CD4-positive, alpha-beta T cell treated with Interleukin-21 for 1 hour (primary cell): ENCODE data around the gene IMMP1L.
"Not testable (repeated sequence)": the region's sequence is repeated elsewhere in the genome, so short reads cannot be mapped to it uniquely, and the experiment has no call there.

Source experiments
- DNase-seq: peaks from one replicate; pipeline ENCODE4 v3.0.0-alpha.2; 2020

Gene IMMP1L, protein sequence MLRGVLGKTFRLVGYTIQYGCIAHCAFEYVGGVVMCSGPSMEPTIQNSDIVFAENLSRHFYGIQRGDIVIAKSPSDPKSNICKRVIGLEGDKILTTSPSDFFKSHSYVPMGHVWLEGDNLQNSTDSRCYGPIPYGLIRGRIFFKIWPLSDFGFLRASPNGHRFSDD

GRCh38 chr11:31509429-31510345 lies at the start of gene IMMP1L, which contains the start of gene ELP4:
TSS of gene IMMP1L (minus strand) at chr11:31509622. CDS start at chr11:31463276, 46,346 bp downstream.
TSS of gene ELP4 (plus strand) at chr11:31509767. CDS start at chr11:31509785, 18 bp downstream.
- DNase-seq, result peak; percentile 97

DNA sequence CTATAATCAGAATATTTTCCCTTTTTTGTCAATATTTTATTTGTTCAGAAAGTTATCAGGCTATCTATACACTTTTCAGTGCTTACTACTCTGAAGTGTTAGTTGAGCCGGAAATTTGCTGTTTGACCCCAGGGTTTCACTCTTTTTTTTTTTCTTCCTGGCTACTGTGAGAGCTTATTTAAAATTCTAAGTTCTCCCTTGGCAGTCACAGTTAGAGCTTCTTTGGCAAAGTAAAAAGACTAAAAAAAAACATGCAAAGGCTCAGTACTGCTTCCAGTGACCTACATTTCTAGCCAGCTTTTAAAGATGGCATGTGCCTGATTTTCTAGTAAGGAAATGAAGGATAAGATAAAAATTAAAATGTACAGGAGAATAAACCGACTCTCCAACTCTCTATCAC lies 48.6 kb upstream of the IMMP1L start:
- no peak for DNase-seq

DNA sequence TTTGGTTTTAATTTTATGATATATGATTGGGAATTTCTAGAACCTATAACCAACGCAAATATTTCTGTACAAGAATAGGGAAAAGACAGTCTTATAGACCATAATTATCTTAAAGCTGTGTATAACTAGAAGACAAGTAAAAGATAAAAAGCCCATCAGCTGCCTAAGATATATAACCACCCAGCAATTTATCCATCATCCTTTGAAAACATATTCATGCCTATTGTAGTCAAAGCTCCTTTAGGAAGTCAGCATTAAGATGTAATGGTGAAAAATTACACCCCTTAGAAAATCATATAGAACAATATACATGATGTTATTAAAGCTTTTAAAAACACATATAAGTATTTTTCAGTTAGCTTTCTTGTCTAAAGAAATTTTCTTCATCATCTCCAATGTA lies 46.5 kb upstream of the IMMP1L start:
- no peak for DNase-seq

DNA sequence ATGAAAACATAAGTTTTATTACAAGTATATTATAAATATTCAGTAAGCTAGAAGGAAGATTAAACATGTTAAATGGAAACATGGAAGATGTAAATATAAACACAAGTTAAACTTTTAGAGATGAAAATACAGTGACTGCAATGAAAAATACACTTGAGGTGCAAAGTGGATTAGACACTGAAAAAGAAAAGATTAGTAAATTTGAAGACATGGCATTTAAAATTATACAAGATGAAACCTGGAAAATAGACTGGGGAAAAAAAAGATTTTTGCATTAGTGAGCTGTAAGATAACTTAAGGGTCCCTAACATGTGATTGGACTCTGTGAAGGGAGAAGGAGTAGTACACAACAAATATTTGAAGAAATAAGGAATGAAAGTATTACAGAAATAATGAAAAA lies 33.4 kb upstream of the IMMP1L start:
- DNase-seq, result no peak

DNA sequence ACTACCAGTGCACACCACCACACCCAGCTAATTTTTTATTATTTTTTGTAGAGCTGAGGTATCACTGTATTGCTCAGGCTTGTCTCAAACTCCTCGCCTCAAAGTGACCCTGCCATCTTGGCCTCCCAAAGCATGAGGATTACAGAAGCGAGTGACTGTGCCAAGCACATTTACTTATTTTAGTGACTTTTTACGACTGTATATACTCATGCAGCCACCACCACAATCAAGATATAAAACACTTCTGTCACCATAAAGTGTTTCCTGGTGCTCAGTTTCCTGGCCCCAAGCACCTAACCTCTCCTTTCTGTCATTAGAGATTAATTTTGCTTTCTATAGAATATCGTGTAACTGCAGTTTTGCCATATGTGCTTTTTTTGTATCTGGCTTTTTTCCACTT lies 26.1 kb upstream of the IMMP1L start:
- no peak for DNase-seq

- no peak for DNase-seq
These were observed 21.9 kb upstream of the IMMP1L start for GRCh38 chr11:31531293-31531692.

DNA sequence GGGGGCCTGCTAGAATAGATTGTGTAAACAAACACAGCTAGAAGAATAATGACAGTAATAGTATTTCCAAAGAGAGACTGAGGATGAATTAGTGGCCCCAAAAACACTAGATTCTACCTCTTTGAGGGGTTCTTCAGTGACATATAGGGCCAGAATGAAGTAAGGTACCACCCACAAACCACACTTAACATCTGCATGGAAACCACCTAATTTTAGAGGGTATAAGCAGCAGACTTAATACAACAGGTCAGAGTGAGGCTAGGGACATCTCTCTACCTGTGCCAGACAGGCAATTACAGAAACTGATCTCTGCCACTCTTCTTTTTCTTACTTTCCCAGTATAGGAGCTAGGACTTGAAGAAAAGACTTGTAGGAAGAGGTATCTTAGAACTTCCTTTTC lies 20.3 kb upstream of the IMMP1L start:
- DNase-seq, result no peak

DNA sequence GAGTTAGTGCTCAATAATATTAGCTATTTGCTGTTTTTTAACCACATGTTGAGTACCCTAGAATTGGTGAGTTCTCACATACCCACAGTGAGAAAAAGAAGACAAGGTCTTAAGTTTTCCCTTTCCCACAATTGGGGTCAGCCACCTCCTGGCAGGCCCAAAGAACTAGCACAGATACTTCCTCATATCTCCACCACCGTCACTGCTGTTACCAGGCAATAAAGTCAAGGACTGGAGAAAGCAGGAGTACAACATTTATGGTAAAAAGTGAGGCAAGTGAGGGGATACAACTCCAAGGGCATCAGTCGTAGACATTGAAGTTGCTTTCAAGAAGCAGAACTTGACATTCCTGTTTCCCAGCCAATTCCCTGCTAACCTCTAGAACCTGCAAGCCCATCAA lies 19.8 kb upstream of the IMMP1L start:
- DNase-seq, result no peak

GRCh38 chr11:31521497-31522150 lies 12.2 kb upstream of the IMMP1L start:
- no peak for DNase-seq

- no peak for DNase-seq
These were observed 2.7 kb upstream of the IMMP1L start for GRCh38 chr11:31512117-31512516.

DNA sequence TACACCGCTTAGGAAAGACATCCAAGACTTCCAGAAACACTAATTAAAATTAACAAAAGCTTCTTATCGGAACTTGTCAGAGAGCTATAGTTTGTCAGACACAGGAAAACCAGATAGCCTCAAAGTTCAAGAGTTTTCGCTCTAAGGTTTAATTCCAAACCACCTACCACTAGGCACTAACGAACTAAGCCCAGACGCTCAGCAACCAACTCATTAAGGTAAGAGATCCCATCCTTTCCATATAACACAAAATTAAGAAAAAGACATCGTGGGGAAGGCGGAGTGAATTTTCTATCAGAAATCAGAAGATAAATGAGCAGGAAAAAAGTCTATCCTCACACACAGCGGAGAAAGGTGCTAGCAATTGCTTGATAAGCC lies 382 bp downstream of the IMMP1L start:
- peak; percentile 47 for DNase-seq

GRCh38 chr11:31500560-31500959 lies 8.9 kb downstream of the IMMP1L start:
- DNase-seq, result no peak

- no peak for DNase-seq
These were observed 9.7 kb downstream of the IMMP1L start for GRCh38 chr11:31499576-31500178.

- not testable (repeated sequence) for DNase-seq
These were observed 15.7 kb downstream of the IMMP1L start for GRCh38 chr11:31493762-31494161.

DNA sequence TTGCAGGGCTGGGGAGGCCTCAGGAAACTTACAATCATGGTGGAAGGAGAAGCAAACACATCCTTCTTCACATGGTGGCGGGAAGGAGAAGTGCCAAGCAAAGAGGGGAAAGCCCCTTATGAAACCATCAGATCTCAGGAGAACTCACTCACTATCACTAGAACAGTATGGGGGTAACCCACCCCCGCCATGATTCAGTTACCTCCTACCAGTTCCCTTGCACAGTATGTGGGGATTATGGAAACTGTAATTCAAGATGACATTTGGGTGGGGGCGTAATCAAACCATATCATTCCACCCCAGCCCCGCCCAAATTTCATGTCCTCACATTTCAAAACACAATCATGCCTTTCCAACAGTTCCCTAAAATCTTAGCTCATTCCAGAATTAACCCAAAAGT lies 16.2 kb downstream of the IMMP1L start:
- DNase-seq, result no peak

DNA sequence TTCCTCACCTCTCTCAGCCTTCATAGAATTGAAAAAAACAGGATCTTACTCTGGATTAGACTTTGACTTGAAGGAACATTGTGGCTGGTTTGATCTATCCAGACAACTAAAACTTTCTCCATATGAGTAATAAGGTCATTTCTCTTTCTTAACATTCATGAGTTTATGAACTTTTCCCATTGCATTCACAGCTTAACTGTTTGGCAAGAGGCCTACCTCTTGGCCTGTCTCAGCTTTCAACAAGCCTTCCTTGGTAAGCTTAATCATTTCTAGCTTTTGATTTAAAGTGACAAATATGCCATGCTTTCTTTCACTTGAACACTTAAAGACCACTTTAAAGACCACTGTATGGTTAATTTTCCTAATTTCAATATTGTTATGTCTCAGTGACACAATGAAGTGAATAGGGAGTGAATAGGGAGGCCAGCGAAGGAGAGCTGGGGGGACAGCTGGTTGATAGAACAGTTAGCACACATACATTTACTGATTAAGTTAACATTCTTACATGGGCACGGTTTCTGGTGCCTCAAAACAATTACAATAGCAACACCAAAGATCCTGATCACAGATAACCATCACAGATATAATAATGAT lies 17.0 kb downstream of the IMMP1L start:
- no peak for DNase-seq

- DNase-seq, result peak; percentile 36
These were observed 21.6 kb downstream of the IMMP1L start for GRCh38 chr11:31487848-31488247.

GRCh38 chr11:31484497-31484896 lies 24.9 kb downstream of the IMMP1L start:
- no peak for DNase-seq

DNA sequence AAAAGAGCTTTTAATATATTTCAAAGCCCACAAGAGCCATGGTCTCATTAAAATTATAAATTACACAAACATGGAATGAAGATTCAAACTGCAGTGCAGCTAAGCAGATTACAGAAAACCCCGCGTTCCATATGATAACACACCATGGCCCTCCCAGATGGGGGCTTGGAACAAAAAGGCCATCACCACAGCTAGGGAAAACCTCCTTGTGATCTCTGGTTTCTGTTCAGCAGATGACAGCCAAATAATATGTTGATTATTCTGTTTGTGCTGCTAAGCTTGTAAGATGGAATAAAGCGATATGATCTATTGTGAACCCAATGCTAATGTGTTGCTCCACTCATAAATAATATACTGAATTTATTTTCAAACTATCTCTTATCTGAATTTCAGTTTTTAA lies 28.5 kb downstream of the IMMP1L start:
- no peak for DNase-seq

GRCh38 chr11:31479066-31479465 lies 30.4 kb downstream of the IMMP1L start:
- DNase-seq, result no peak

- no peak for DNase-seq
These were observed 31.2 kb downstream of the IMMP1L start for GRCh38 chr11:31478223-31478590.

- DNase-seq, result no peak
These were observed 31.7 kb downstream of the IMMP1L start for GRCh38 chr11:31477528-31478222.
